Esophagus squamous epithelium (tissue), 4 donors: ENCODE measurements around the gene KIAA0930.

Experiments
- CTCF ChIP-seq, 6 experiments: fragments of 450-650 bp in 4 of 6; fragments of 200-600 bp in 2 of 6; sonication (generic) in 2 of 6; IDR thresholded peaks; one replicate each; pipeline ENCODE4 v1.5.1; 2016 to 2019; ENCODE audit warnings: antibody characterized with exemption in 6 of 6, mild to moderate bottlenecking in 4 of 6, moderate library complexity in 4 of 6
- POLR2A ChIP-seq, 4 donors: fragments of 450-650 bp; IDR thresholded peaks; one replicate each; pipeline ENCODE4 v1.6.1; 2017; ENCODE audit warnings: antibody characterized with exemption in 4 of 4, mild to moderate bottlenecking in 4 of 4, moderate library complexity in 3 of 4

GRCh38 chr22:45169591-45170466 lies 70.9 kb downstream of the KIAA0930 start:
- TF ChIP-seq POLR2A (IDR thresholded peaks at IDR 0.05), result no peak
- no peak for TF ChIP-seq CTCF (IDR thresholded peaks at IDR 0.05)
